Mucosa of gallbladder (tissue), 1 donor: ENCODE data around the gene RWDD4. TPM values are rescaled to one million over a fixed set of nuclear protein-coding genes. Genes with fewer than 3 reads are reported as not detected.

Source experiments
- DNase-seq: peaks from one replicate; pipeline ENCODE4 v3.0.0-alpha.2; 2020; ENCODE audit warnings: low spot score
- total RNA-seq: library from RNA; stranded (reverse); gene quantifications from one replicate; pipeline ENCODE4 v1.2.1, GENCODE V29; 2021
- donor health status: DM: no; HTN: no; CAD: no.

RWDD4 gene
- total RNA-seq, result 16.5 TPM

DNA sequence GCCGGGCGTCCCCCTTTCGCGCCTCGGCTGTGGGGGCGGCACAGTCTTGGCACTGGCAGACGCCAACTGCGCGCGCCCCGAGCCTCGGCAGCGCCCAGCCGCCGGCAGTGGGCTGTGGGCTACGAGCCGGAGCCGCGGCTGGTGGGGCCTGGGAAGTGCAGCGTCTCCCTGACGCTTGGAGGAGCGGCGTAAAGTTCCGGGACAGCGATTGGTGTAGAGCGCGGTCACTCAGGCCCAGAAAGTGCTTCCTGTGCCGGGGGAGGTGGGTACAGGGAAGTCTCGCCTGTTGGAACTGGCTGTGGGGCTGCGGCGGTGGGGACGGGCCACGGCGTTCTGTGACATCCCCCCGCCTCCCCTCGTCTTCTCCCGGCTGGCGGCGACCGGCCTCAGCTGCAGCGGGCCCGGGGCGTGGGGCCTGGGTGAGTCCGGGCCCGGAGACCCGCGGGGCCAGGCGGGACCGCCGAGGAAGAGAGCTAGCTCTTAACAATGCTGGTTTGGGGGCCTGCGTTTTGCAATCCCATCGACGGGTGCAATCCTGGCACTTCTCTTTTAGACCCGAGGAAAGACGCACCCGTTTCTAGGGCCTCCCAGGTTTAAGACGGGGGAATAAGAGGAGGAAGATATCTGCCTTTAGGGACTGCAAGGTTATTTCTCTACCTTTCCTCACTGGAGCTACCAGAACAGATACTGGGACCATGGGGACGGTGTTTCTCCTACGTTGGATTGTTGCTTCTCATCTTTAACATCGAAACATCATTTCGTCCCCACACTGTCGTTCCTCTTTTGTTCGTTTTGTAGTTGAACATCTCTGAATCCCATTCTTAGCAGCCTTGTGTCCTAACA is at the start of gene RWDD4, which contains the start of gene TRAPPC11:
TSS of gene RWDD4 (minus strand) at position 157 of the 843 bp plus-strand sequence. CDS start 233 bp downstream, outside the sequence.
TSS of gene TRAPPC11 (plus strand) at position 265 of the 843 bp plus-strand sequence. CDS start 4,575 bp downstream, outside the sequence.
- DNase-seq, result peak; percentile 98

DNA sequence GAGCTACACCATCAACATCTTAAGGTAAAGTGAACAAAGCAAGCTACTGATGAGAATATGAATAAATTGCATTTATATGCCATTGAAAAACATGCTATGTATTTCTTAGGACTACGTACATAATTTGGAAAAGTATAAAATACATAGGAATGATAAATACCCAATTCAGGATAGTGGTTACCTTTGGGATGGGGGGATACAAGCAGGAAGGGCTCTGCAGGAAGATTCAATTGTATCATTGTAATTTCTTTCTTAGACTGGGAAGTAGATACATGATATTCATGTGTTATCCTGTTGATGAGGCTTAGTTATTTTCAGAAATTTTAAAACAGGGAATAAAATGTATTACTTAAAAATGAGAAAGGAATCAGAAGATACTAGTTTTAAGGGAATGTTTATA is 43.5 kb upstream of the RWDD4 start:
- DNase-seq, result no peak

DNA sequence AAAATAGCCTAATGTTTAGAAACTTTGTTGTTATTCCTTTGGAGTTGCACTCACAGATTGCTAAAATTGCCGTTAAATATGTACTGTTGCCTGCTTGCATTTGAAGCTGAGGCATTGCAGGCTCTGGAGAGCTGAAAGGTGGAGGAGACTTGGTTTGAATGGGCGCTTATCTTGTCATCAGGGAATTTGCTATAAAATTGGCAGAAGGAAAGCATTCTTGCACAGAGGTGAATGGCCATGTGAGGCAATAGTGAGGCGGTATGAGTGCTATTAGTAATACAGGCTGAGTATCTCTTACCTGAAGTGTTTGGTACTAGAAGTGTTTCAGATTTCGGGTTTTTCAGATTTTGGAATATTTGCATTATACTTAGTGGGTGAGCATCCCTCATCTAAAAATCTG is 41.4 kb upstream of the RWDD4 start:
- DNase-seq, result no peak

DNA sequence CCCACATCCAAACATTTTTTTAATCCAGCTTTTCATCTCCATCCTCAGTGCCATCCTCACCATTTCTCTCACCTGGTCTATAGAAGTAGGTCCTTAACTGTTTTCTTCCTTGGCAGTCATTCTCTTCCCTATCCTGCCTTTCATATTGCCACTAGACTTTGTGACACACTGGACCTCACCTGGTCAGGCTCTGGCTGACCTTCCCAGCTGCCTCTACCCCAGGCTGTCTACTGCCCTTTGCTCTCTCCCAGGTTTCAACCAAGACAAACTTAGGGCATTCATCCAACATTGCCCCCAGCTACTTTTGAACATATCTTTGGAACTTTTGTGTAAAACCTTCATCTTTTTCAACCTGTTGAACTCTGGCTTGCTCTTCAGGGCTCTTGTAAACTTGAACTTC is 39.9 kb upstream of the RWDD4 start:
- DNase-seq, result no peak

DNA sequence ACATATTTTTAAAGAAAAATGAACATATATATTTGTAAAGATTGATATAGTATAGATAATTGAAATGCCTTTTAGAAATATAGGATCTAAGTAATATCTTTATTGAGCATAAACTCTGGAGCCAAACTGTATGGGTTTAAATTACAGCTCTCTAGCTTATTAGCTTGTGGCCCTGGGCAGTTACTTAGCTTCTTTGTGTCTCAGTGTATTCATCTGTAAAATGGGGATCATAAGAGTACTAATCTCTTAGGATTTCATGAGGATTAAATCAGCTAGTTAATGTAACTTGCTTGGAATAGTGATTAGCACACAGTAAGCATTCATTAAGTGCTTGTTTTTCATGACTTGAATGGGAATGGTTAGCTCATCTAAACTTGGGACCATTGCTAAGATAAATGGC is 32.9 kb upstream of the RWDD4 start:
- DNase-seq, result no peak

DNA sequence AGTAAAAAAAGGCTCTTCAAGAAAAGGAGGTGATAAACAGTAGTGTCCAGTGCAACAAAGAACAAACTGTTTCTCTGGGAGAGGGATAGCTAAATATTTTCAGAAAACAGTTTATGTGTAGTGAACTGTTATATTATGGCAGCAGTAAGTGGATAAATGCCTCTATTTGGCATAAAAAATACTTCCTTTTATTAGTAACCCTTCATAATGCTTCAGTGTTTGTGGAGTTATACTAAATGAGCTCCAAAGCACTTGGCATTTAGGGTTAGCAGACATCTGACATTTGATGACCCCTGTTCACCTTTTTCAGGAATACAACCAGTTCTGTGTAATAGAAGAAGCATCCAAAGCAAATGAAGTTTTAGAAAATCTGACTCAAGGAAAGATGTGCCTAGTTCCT is 32.0 kb upstream of the RWDD4 start:
- DNase-seq, result no peak

GRCh38 chr4:183688216-183688615 is 29.2 kb upstream of the RWDD4 start:
- DNase-seq, result no peak

- no peak for DNase-seq
These were observed 27.5 kb upstream of the RWDD4 start for GRCh38 chr4:183686461-183686860.

GRCh38 chr4:183681119-183681518 is 22.1 kb upstream of the RWDD4 start:
- DNase-seq, result no peak

GRCh38 chr4:183675625-183676024 is 16.6 kb upstream of the RWDD4 start:
- no peak for DNase-seq

GRCh38 chr4:183674153-183674552 is 15.2 kb upstream of the RWDD4 start:
- no peak for DNase-seq

DNA sequence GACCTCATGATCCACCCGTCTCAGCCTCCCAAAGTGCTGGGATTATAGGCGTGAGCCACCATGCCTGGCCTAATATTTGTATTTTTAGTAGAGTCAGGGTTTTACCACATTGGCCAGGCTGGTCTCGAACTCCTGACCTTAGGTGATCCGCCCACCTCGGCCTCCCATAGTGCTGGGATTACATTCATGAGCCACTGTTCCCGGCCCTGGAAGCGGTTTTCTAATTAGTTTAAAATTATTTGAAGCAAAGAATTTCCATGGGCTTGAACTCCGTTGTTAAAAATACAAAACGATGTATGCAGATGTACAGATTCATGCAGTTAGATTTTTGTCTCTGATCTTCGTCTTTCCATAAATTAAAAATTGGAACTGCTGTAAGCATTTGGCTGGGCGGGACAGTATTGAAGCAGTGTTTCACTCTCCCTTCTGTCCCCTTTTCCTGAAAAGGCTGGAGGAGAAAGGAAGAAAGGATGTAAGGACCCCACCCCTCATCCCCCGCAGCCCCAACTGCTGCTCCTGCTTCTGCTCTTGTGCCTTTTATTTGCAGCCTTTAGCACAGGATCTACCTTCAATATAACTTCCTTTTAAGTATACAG is 12.1 kb upstream of the RWDD4 start:
- no peak for DNase-seq

DNA sequence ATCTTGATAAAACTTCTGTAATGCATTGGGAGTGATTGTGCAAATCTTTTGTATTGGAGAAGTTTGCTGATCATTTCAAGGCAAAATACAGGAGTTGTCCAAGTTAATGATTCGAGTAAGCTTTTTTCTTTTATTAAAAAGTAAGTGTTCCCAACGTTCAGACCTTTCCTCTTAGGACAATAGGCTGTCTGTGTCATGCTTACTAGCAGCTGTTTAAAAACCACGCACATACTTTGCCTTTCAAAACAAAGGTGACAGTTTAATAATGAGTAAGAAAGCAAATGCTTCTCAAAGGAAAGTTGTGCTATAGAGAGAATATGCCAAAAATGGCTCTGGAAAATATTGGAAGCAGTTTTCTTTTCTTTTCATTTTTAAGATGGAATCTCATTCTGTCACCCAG is 11.3 kb upstream of the RWDD4 start:
- DNase-seq, result no peak

DNA sequence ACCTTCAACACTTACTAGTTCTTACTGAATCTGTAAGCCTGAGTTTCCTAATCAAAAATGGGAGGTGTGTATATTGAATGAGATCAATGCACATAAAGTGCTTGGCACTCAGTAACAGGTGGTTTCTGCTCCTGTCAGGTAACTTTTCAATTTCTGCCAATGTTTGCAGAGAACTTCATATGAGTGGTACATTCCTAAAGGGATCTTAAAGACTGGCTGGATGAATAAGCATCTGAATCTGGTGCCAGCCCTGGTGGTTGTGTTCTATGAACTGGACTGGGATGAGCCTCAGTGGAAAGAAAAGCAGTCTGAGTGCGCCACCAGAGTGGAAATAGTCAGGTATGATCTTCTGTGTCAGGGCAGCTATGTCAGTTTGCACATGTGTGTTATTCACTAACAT is 7.1 kb upstream of the RWDD4 start:
- DNase-seq, result no peak

DNA sequence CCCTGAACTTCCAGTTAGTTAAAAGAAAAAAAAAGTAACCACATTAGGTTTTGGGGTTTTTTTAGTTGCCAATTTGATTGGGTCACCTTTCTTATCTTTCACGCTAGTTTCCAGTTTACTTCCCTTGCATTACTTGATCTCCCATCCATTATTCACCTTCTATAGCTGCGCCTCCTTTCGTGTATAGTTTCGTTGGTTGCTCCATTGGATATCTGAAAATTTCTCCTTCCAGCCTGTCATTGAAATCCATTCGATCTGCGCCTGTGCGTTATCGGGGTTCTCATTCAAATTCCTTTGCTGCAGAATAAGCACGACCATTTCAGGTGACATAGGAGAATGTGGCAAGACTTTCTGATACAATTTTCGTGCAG is 872 bp upstream of the RWDD4 start:
- DNase-seq, result no peak

DNA sequence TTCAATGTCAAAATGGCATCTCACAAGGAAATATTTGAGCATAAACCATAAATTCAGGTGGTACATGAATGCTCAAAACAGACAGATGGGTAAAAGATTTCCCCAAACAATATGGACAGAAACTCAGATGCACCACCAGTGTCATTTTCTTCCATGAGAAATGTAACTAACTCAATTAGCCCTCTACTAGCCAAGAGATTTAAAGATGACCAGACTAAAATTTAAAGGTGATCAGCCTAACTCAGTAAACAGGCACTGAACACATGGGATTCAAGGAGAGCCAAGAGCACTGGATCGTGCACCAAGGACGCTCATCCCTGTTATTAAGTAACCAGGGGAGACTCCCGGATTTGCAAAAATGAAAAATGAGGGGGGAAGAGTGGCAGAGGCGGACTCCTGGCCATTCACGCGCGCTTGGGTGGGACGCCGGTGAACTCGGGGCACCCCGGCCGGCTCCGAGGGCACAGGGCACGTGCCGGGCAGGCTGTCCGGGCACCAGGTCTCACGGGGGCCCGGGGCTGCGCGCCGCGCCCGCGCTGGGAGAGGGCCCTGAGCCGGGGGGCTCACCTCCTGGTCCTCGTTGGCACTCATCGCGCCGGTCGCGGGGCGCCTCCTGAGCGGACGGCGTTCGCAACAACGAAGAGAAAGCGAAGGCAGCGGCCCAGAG is 490 bp downstream of the RWDD4 start:
- no peak for DNase-seq

GRCh38 chr4:183657564-183657963 is 1.4 kb downstream of the RWDD4 start:
- DNase-seq, result no peak

DNA sequence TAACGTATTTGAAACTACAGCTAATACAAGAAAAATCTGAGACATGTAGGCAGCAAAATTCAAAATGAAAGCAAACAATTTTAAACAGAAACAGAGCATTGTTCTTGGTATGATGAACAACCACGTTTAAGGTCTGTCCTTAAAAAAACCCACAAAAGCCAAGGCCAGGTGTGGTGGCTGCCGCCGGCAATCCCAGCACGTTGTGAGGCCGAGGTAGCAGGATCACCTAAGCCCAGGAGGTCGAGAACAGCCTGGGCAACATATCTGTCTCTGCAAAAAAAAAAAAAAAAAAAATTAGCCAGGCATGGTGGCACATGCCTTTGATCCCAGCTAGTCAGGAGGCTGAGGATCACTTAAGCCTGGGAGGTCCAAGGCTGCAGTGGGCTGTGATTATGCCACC is 13.7 kb downstream of the RWDD4 start:
- DNase-seq, result no peak

GRCh38 chr4:183639291-183639690 is 19.7 kb downstream of the RWDD4 start:
- DNase-seq, result no peak

- DNase-seq, result no peak
These were observed 20.5 kb downstream of the RWDD4 start for GRCh38 chr4:183638436-183638835.

GRCh38 chr4:183637461-183637860 is 21.5 kb downstream of the RWDD4 start:
- no peak for DNase-seq

DNA sequence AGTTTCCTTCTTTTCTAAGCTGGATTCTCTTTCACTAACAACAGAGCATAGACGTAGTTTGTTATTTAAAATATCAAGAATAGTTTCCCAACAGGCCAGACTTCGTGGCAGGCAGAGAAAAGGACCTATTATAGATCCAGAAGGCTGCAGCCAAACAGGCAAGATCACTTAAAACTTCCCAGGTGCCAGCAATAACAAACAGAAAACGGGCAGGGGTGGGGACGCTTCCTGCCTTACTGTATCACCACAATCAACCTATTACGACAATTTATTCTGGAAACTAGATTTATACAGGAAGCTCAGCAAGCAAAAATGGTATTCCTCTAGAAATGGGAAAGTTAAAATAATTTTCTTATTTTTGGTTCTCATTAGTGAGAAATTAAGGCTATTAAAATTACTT is 22.1 kb downstream of the RWDD4 start:
- peak; percentile 24 for DNase-seq

DNA sequence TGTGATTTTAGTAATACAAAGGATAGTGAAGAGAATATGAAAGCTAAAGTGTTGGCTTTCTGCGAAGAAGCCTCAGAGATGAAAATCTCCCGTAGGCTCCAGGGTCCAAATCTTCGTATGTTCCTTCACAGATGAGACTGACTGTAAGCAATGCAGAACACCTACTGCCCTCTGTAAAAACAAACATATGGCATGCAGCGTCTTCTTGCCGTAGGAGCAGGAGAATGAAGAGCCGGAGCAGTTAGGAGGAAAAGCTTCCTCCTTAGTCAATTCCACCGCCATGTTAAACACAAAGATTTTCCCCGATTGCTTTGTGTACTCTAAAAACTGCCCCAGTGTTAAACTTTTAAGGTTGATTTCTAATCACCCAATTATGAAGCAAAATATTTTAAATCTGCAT is 22.5 kb downstream of the RWDD4 start:
- no peak for DNase-seq
